T-helper 22 cell (primary cell): ENCODE measurements around the gene LPP.

Source experiments
- DNase-seq: peaks from one replicate; pipeline ENCODE4 v3.0.0-alpha.2; 2020; ENCODE audit warnings: low read depth

LPP gene

DNA sequence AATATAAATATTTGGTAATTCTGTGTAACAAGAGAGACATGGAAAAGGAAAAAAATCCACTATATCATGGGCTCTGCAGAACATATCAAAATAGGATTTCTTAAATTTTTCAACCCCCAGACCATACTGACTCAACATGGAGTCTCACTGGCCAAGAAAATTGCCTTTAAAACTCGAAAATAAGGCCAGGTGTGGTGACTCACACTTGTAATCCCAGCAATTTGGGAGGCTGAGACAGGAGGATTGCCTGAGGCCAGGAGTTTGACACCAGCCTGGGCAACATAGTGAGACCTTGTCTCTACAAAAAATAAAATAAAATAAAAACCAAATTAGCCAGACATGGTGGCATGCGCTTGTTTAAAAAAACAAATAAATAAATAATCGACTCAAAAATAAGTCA lies 723.4 kb downstream of the LPP start:
- DNase-seq, result no peak

DNA sequence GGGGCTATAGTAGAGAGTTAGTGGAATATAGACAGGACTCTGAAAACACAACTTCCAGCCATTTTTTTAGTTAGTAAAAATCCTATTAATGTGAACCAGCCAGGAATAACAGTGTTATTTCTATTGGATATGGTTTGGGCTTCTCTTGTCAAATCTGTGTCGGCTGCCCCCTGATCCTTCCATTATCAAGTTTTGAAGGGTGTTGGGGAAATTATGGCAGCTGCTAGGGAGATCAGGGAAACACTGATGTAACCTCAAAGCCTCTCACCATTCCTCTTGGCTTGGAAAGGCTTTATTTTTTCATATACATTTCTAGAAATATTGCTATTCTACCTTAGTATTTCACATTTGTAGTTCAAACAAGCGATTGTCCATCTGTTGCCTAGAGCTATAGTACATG lies 724.1 kb downstream of the LPP start:
- DNase-seq, result no peak

DNA sequence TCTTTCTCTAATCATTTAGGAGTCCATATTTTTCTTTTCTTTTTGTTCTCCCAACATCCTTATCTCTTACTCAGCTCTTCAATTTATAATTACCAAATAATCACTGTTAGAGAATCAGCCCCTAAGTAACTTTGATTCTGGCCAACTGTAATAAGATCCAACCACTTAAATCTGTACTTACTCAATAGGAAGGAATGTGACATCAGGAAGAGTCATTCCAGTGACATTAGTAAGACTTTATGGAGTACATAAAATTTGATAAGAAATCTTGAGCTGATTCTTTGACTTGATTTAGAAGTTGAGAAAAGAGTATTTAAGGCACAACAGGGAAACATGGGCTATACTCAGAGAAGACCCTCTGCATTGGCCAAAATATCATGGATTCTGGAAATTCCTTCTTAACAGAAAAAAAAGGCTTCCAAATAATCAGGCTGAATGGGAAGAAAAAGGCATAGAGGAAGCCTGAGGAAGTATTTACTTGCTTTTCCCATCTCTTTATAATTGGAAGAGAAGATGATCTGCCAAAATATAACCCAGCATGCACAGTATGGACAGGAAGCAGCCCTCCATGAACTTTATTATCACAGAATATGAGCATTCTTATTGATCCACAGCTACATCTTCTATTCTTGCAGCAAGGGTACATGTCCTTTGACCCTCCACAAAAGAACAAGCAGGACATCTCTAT lies 728.1 kb downstream of the LPP start:
- no peak for DNase-seq

DNA sequence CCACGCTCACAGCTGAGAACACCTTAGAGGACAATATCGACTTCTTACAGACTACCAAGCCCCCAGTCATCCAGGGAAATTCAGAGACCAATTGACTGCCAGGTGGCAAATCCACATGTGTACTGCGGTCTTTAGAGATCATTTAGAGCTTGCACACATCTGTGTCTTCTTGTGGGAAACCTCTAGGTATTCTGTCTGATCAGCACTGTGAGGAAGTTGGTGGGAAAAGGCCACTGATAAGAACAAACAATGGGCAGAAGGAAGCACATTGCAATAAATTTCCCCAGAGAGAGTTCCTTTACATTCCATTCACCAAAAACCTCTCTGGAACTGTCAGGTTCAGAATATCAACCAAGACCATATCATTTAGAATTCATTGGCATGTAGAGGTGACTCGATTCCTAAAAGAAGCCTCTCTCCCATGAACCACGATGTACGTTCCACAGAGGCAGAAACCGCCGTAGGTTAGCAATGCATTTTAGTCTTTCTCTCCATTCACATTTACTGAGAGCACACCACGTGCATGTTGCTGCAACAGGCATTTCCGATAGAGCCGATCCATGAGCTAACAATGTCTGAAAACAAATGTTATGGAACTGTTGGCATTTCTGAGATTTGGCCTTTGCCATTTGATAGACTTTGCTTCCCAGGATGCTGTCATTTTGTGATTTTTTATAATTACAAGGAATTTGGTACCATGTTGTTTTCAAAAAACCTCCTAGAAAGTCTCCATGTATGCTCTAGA lies 730.5 kb downstream of the LPP start:
- no peak for DNase-seq

DNA sequence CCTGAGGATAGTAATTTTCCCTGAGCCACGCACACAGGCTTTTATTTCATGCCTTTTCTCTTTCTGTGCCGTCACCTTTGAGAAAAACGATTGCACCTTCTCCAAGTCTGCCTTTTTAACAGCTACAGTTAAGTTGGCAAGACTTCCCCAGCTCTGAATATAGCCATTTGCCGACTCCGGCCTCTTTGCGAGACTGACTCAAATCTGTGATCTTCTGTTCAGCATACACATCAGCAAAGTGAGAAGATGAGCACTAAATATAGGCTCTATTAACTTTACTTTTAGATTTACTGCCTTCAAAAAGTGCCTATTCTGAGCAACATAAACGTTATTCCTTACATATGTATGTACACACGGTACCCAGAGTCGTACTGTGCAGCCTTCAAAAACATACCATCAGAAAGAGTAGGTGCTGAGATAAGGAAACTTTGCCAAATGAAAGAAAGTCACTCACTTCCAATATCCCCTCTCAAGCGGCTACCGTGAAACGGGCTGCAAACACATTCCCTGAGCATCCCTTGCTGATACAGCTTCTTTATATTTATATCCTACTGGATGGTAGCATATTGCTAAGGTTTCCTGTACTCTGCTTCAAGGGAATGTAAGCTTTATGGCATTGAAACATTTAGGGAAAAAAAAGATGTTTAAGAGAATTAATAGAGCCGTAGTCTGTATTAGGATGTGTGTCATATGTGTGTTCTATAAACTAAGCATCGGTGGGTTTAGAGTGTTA lies 734.5 kb downstream of the LPP start:
- no peak for DNase-seq

DNA sequence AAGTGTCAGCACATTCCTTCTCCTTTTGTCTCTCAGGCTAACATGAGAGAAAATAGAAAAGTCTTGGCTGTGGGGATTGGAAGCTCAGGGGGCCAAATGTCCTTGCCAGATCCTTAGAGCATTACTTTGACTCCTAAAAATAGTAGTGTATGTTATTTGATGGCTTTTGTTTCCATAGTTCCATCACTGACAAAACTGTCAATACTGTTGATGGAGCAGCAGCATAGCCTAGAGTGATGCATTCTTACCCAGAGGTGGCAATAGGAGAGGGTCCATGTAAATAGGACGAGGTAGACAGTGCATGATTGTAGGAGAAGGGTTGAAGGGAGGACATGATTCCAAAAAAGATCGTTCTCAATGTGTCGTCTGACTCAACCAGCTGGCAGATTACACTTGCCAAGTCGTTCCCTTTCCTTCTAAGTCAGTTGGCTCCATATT lies 735.1 kb downstream of the LPP start:
- no peak for DNase-seq

DNA sequence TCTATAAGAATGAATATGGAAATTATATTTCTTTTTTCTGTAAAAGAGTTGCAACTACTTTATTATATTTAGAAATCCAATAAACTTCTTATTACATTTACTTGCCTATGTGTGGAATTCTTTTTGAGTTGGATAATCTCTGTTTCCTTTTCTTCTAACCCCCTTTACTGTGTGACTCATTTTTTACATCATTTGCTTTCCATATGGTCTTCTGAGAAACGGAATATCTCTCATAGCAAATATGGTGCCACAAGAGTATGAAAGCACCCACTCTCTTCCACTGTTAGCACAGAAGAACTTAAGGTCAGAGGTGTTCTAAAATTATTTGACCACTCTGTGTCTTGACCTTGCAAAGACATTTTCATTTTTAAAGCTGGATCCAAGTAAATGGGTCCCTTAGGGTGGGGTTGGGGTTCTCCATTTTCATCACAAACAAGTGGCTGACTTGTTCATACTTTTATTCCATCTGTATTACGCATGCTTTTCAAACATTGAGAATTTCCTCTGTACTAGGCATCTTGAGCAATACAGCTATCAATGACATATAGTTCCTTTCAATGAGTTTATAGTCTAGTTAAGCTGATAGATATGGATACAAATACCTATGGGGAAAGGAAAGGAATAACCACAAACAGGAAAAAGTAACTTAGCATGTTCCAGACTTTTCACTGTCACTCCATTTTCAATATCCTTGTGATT lies 736.8 kb downstream of the LPP start:
- DNase-seq, result no peak

DNA sequence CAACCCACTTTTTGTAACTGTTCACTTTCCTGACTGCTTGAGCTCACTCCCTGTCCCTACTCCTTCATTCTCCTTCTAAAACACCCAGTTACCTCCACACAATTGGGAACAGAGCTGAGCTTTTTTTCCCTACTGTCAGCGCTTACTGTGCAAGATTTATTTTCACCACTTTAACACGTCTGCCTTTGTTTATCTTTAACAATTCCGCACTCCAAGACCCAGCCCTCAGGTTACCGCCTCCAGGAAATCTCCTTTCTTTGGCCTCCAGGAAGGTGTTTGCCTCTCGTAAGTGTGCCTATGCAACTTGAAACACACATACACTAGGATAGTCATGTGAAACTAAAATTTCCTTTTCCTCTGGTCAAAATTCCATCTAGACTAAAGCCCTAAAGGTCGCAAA lies 745.9 kb downstream of the LPP start:
- DNase-seq, result no peak

DNA sequence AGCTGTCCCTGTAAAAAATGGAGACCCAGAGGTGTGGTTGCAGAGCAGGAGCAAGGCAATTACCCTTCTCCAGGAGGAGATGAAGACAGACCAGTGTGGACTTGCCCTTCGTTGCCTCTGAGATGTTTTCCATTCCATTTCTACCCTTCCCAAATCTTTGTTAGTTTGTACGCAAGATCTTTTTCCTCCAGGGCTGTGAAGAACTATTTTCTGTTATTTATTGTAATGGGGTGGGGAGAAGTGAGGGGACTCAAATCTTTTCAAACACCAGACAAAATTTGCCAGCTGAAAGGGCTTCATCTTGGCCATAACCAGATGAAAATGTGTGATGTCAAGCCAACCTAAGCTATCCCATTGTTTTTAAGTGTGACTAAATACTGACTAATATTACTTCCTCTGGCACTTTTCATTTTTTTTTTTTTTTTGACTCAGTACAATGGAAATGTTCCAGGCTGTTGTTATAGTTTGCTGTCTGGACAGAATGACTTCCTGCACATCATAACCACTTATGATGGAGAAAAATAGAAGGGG lies 746.5 kb downstream of the LPP start:
- DNase-seq, result no peak

DNA sequence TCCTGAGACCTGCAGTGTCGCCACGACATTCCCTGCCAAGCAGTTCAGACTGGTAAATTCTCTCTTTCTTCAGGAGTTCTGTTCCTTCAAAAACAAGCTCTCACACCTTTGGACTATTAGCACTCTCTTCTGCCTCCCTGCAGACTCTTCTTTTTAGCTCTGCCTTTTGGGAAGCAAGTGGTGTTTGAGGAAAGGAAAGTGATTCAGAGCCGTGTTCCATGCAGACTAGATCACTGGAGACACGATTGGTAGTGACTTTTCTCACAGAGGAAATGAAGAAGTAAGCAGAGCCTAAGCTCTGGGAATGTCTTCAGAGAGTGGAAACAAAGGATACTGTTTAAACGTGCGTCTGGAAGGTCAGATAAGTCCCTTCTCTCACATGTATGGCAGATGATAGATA lies 747.2 kb downstream of the LPP start:
- no peak for DNase-seq

DNA sequence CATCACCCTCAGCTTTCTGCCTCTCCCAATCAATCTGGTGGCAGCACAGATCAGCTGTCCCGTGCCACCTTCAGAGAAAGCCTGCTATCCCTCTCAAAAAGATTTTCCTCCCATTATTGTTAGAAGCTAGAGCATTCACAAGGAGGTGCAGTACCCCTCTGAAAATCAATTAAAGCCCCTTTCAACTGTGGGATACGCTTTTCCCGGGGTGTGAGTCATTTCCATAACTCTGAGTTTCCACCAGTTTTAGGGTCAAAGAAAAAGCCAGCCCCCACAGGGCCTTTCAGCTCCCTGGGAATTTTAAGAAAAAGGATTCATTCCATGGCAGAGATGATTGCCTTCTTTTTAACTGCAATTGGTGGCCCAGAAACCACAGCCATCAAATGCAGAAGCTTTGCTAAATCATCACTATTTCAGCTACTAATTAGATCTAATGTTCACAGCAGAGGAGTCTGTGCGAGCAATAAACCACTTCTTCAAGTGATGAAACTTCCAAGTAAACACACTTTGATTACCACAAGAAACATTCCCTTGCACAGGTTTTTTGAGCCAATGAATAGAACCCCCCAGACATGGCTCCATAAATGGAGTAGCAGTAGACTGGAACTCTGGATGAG lies 747.8 kb downstream of the LPP start:
- no peak for DNase-seq

DNA sequence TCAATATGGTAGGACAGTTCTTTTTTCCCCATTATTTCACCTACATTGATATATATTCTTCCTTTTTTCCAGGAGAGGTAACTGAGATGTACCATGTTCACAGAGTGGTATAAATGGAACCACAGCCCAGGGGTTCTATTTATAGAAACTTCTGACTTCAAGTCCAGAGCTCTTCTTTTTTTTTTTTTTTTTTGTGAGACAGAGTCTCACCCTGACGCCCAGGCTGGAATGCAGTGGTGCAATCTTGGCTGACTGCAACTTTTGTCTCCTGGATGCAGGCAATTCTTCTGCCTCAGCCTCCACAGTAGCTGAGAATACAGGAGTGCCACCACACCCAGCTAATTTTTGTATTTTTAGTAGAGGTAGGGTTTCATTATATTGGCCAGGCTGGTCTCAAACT lies 750.7 kb downstream of the LPP start:
- no peak for DNase-seq

DNA sequence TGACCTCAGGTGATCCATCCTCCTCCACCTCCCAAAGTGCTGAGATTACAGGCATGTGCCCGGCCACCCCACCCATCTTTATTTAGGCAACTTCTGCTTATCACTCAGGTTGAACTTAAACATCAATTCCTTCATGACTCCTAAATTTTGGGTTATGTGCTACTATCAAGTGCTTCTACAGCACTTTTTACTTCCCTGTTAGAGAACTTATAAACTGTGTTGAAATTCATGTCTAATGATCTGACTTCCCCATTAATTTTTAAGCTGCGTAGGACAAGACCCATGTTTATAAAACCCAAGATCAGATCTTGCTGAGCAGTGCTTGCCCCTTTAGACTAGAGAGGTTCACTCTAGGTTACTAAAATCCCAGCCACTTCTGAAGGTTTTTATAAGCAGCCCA lies 751.6 kb downstream of the LPP start:
- DNase-seq, result no peak

DNA sequence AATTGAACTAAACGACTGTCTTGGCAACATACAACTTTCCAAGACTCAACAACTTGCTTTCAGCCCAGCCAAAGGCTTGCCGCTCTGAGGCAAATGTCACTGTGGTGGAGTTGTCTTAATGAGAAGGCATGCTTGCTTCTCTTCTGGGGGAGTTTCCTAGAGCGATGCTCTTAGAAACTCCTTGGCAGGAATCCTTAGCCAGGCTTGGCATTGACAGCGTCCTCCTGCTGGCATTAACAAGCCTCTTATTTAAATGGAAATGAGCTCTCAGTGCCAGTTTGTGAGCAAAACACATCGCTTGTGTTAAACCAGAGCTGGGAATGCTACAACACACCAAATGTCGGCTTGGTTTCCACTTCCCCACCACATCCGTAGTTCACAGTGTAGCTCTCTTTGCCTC lies 752.3 kb downstream of the LPP start:
- DNase-seq, result no peak

DNA sequence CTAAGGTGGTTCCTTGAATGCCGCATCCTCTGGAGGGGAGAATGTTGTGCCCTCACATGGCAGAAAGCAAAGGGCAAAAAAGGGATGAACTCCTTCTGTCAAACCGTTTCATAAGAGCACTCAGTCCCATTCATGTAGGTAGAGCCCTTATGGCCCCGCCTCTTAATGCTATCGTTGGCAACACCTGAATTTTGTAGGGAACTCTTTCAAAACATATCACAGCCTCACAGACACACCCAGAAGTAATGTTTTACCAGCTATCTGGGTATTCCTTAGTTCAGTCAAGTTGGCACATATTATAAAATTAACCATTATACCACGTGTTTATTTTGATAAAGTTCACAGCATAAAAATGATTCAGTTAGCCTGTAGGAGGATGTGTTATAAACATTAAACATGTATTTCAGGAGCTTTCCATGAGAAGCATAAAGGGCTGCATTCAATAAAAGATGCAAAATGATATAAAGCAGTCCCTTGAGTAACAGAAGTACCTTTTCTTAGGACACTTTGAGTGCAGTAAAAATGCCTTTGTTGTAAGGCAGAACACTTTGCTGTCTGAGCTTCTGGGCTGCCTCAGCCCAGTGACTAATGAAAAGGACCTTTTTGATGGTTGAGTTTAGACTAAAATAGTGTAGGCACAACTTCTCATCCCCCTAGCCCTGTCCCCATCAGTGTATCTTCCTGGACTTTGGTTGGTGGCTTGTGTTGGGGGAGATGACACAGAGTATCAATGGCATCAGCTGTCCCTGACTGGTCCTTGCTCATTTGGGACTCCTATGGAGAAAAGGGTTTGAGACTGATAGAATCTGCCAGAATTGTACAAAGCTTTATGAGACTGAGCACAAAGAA lies 754.3 kb downstream of the LPP start:
- no peak for DNase-seq

DNA sequence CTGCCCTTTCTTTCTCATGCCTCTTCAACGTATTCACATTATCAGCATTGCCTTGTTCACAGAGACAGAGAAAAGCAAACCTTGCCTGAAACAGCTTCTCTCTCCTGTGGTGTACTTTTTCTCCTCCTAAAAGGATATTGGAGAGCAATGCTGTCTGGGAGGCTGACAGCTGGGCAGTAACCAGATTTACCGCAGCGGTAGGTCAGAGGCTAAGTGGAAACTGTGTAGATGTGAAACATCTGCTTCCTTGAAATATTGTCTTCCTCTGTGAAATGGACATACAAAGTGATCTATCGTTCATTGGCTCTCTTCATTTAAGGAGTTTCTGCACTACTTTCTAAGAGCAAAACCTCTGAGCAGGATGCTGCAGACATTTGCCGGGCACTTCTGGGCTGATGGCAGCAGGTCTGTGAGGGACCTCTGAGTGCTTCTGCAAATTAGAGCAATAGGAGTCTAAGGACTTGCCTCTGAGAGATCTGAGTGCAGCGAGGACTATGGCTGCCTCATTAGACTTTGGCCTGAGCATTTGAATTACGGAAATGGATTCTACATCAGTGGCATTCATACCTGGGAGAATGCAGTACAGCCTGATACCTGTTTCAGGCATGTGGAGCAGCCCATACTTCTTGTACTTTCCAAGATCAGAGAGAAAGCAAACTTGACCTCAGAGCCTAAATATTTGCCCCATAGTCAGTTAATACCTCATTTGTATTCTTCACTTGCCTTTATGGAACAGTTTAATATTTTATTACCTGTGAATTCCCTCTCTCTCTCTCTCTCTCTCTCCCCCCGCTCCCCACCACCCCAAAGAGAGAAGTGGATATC lies 757.3 kb downstream of the LPP start:
- no peak for DNase-seq

DNA sequence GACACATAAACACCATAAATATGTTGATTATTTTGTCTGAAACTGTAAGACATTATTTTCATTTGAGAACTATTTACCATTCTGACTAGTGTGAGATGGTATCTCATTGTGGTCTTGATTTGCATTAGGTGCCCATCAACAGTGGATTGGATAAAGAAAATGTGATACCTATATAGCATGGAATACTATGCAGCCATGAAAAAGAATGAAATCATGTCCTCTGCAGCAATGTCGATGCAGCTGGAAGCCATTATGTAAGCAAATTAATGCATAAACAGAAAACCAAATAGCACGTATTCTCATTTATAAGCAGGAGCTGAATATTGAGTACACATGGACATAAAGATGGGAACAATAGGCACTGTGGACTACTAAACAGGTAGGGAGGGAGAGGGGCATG lies 759.1 kb downstream of the LPP start:
- DNase-seq, result no peak

DNA sequence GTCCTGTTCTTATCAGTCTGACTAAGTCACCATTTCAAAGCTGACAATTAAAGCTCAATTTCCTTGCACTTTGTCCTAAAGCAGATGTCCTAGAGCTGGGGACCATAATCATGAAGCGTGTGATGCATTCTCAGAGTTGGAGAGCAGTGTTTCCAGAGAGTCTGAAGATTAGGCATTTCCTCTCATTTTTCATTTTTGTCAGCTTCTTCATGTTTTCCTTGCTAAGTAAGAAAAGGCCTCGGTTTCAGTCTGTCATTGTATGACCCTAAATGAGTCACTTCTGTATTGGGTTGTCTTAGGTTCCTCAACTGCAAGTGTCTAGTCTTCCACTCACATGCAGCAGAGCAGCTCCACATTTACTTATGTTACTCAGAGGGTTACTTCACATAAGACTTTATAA lies 760.6 kb downstream of the LPP start:
- no peak for DNase-seq

DNA sequence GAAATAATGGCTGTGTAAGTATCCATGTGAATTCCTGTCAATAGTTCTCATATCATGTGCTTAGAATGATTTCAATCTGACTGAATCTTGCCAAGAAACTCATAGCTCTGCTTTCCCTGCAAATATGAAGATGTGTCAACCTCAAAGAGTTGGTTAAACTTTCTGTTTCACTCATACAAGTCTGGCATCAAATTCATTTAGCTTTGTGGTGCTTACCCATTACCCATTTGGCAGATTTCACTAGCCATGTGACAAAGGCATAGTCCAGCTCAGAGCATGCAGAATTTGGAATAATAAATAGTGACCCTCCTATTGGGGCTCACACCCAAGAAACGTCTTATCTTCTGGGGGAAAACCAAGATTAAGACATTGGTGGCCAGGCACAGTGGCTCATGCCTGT lies 761.2 kb downstream of the LPP start:
- DNase-seq, result no peak

DNA sequence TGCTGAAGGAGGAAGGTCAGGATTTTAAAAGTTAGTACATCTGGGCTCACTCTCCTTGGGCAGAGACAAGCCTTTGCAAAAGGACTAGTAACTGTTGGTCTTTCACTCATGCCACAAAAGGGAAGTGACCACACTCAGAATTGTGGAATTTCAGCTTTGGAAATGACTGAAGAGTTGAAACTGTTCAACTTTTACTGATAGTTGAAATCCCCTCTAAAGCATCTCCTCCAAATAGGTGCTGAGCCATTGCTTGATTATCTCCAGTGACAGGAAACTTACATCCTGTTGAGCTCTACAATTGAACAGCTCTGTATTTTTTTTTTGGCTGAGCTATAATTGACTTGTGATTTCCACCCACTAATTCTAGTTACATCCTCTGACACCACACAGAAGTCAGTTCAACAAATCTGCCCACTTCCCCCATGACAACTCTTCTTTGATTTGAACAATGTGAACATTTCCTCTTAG lies 763.0 kb downstream of the LPP start:
- DNase-seq, result no peak
